LNCaP clone FGC (cell line): ENCODE measurements around the gene SBF1.

Experiments
- DNase-seq: peaks from one replicate; pipeline ENCODE4 v3.0.0-alpha.2; 2011; ENCODE audit warnings: low read depth
- H3K4me3 ChIP-seq: 2 replicates; pipeline ENCODE4 v1.5.1; 2011; ENCODE audit warnings: mild to moderate bottlenecking, low read depth, low read length, control low read depth
- CTCF ChIP-seq: IDR thresholded peaks from 2 replicates; pipeline ENCODE4 v1.5.1; 2012; ENCODE audit warnings: mild to moderate bottlenecking; ENCODE audit not compliant: control insufficient read depth, insufficient read depth; ENCODE audit errors: extremely low read depth

SBF1 gene

GRCh38 chr22:50440544-50441249, 34.1 kb downstream of the SBF1 start:
- no peak for DNase-seq
- no peak for TF ChIP-seq CTCF

DNA sequence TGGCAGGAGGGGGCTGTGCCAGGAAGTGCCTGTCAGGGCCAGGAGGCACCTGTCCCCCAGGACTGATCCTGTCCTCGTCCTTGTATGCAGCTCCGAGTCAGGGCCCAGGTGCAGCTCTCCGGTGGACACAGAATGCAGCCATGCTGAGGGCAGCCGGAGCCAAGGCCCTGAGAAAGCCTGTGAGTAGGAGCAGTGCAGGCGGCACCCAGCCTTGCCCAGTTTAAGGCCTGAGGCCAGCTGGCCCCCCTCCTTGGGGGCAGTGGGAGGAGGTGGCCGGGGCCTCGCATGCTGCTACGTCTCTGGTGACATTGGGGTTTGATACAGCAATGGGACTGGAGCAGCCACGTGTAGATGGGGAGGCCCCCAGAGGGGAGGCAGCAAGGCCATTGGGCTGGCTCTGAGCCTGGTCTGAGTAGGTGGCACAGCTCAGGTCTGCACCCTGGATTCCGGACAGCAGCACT, 34.9 kb downstream of the SBF1 start:
- no peak overlapping the region for H3K4me3 ChIP-seq
- TF ChIP-seq CTCF: no peak
- no peak for DNase-seq

More at GRCh38 chr22:50440544-50441249, 34.1 kb downstream of the SBF1 start:
- no peak overlapping the region for H3K4me3 ChIP-seq

DNA sequence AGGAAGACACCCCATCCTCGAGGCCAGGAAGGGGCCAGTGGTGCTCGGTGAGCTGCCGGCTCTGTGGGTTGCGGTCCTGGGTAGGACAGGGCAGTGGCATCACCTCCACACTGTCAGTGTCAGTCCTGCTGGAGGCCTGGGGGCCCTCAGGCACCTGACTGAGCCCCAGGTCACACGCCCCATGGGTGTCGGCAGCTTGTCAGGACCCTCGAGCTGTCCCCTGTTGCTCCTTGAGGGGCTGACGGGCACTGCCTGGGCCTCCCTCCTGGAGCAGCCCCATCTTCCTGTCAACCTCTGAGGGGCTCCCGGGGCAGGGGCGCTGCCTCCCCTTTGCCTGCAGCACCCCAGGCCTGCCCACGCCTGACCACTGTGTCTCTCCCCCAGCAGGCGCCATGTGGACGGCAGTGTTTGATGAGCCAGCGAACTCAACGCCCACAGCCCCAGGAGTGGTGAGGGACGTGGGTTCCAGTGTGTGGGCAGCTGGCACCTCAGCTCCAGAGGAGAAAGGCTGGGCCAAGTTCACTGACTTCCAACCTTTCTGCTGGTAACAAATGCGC, 35.4 kb downstream of the SBF1 start:
- DNase-seq: no peak
- no peak for TF ChIP-seq CTCF
- H3K4me3 ChIP-seq: no peak overlapping the region

DNA sequence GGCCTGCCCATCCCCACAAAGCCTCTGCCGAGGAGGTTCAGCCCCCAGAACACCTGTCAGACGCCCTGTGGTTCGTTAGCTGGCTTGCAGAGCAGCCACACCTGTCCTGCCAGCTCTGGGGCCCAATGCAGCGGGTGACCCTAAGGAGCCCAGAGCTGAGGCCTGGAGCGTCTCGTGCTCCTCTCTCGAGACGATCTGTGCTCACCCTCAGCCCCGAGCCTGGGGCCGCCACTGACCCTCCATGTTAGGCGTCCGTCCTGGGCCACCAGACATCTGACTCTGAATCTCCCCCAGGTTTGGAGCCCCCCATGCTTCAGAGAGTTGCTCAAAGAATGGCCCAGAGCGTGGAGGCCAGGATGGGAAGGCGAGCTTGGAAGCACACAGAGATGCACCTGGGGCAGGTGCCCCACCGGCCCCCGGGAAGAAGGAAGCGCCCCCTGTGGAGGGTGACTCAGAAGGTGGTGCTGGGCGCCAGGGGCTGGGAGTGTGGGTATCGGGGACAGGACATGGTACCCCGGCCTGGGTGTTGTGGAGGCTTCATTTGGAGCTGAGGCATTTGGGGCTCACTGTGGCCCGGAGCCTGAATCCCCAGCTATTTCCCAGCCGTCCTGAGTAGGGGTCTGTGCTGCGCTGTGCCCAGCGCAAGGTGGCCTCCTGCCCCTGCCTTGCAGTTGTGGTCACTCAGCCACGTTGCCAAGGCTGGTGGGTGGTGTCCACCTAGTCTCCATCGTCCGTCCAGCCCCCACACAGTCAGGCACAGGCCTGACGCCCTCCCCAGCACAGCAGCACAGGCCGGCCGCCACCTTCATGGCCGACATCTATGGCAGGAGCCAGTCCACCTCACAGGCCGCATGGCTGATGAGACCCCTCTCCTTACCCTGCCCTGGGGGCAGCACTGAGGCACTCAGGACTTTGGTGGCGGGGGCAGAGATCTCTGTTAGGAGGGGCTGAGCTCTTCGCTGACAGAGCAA, 36.2 kb downstream of the SBF1 start:
- no peak for DNase-seq
- H3K4me3 ChIP-seq: no peak overlapping the region
- no peak for TF ChIP-seq CTCF

DNA sequence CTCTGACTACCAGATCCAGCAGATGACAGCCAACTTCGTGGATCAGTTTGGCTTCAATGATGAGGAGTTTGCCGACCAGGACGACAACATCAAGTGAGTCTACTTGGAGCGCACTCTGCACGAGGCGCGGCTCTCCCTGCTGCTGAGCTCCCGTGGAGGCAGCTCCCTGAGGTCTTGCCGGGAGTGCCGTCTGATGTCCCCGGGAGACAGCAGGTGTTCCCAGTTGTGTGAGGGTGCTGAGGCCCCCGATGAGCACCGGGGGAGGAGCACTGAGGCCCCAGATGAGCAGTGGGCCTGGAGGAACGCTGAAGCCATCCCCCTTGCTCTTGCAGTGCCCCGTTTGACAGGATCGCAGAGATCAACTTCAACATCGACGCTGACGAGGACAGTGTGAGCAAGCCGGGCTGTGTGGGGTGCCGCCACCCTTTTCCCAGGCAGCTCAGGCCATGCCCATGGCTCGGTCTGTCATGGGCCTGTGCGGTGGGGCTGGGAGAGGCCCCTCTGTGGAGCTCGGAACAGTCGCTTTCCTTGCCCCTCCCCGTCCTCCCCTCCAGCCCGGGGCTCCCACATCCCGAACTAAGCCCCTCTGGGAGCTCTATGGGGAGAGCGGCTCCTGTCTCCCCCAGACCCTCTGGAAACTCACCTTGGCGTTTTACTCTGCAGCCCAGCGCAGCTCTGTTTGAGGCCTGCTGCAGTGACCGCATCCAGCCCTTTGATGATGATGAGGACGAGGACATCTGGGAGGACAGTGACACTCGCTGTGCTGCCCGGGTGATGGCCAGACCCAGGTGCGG, 37.1 kb downstream of the SBF1 start:
- DNase-seq: no peak
- no peak for TF ChIP-seq CTCF
- H3K4me3 ChIP-seq: no peak overlapping the region

GRCh38 chr22:50436841-50437341, 37.9 kb downstream of the SBF1 start:
- no peak for TF ChIP-seq CTCF
- H3K4me3 ChIP-seq: no peak overlapping the region
- DNase-seq: no peak
